GM18517 (cell line): ENCODE results near the gene FLOT2.
"Not testable (repeated sequence)": the region's sequence is repeated elsewhere in the genome, so short reads cannot be mapped to it uniquely, and the experiment has no call there.

ENCODE experiments used
- ATAC-seq: cut with Tn5 transposase; IDR thresholded peaks from one replicate; pipeline ENCODE4 v1.9.1; 2021; ENCODE audit warnings: mild to moderate bottlenecking, moderate library complexity; ENCODE audit not compliant: unreplicated experiment

The FLOT2 gene

DNA sequence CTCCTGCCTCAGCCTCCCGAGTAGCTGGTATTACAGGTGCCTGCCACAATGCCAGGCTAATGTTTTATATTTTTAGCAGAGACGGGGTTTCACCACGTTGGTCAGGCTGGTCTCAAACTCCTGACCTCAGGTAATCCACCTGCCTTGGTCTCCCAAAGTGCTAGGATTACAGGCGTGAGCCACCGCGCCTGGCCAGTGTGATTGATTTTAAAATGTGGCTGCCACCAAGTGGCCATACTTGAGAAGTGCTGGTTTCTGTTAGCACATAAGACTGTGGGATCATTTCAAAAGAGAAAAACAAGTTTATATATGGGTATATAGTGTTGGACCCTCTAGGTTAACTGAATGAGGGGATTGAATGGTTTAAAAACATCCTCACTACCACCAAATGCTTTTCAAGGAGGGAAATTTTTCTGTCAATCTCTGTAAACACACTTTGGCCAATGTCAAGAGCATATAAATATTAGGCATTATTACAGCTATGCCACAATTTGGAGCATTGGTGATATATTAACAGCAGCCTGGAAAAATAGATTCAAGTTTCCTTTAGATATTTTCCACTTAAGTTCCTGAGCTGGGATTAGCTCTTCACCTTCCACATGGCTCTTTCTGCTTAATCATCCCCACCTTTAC lies 18.9 kb upstream of the FLOT2 start:
- ATAC-seq: no peak

DNA sequence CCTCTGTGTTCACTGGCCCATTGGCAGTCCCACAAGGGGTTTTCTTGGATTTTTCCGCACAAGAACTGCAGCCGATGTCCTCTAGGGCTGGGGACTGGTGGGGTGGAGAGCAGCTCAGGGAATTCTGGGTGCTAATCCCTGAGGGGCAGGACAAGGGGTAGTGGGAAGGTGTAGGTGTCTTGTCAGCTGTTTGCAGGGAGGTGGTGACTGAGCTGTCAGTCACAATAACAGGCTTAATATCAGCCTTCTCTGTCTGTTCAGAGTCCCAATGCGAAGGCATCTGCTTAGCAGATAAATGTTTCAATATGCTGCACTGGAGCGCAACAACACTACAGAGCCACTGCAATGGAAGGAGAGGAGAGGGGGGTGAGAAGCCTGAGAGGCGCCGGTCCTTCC lies 15.4 kb upstream of the FLOT2 start:
- no peak for ATAC-seq

DNA sequence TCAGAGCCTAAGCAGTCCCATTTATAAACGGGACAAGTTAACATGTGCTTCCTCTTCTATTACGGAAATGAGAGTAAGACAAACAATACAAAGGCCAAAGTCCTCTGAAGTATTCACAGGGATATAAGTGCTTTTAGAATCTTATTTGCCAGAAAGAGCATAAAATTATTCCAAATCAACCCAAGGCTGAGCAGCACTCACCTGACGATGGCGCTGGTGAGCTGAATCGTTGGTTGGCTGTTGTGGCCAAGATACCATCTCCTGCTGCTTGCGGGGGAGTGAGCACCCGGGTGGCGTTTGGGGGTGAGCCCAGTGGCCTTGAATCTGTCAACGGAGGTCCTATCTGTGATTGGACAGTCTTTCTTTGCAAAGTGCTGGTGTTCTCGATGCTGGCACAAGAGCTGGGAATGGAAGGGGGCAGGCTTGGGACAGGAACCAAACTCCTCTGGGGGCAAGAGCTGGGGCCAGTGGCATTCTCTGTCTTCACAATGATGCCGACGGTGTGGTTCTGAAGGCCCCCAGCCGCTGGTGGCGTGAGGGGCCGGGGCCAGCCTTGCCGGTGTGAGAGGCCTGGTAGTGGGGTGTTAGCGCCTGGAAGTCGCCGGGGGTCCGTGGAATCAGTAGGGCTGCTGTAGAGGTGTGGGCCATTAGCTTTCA lies 14.9 kb upstream of the FLOT2 start:
- no peak for ATAC-seq

DNA sequence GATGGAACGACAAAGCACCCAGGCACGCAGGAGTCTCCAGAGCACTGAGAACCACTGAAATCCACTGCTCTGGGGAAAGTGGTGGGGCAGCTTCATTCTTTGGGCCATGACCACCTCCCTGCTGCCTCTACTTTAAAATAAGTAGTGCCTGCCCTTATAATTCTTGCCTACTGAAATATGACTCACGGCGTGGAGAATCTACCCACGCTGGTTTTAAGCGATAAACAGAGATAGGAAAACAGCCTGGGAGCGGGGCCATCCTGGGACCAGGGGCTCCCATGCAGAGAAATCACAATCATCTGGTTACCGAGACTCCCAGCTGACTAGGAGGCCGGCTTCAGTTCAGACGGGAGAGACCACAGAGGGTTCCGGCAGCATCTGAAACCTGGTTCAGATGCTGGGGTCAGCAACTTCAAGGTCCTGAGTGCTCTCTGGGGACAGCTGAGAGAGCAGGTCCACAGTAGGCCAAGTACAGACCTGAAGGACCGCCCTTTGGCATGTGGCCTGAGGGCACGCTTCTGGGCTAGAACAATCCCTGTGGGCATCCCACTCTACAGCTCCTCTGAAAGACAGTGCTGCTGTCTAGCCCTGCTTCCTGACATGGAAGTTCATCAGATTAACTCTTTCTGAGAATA lies 14.0 kb upstream of the FLOT2 start:
- no peak for ATAC-seq

DNA sequence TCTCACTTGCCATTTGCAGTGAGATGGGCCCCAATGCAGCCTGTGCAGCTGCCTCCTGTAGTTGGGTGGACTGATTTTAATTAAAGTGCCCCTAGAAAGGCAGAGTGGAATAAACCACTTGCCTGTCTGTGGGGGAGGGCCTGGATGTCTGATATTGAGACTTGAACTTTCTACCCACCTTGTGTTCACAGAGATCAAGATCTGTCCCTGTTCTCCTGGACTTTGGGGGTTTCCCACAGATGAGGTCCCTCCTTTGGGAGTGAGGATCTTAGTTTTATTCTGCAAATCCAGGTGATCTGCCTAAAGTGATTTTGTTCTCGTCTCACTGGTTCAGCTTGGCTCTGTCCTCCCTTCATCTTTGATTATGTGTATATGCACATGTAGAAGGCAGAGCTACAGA lies 13.0 kb upstream of the FLOT2 start:
- ATAC-seq: no peak

DNA sequence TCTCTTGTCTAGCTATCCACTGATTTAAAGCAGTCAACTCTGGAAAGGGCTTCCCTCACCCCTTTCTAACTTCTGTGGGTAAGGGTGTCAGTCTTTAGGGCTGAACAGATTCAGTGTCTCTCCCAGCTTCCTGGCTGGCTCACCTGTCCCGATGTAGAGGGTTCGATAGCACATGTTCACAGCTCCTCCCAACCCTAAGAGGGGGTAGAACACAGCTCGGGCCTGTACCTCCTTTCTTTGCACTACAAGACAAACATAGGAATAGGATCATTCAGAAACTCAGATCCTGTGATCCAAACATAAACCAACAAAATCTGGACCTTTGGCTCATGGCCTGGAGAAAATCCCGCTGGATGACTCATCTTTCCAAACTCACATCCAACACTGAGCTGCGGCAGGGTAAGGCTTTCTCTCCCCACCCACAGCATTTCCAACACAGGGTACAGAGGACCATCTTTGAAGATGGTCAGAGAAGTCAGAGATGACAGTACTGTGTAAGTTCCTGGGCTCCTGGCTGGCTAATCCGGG lies 11.2 kb upstream of the FLOT2 start:
- no peak for ATAC-seq

DNA sequence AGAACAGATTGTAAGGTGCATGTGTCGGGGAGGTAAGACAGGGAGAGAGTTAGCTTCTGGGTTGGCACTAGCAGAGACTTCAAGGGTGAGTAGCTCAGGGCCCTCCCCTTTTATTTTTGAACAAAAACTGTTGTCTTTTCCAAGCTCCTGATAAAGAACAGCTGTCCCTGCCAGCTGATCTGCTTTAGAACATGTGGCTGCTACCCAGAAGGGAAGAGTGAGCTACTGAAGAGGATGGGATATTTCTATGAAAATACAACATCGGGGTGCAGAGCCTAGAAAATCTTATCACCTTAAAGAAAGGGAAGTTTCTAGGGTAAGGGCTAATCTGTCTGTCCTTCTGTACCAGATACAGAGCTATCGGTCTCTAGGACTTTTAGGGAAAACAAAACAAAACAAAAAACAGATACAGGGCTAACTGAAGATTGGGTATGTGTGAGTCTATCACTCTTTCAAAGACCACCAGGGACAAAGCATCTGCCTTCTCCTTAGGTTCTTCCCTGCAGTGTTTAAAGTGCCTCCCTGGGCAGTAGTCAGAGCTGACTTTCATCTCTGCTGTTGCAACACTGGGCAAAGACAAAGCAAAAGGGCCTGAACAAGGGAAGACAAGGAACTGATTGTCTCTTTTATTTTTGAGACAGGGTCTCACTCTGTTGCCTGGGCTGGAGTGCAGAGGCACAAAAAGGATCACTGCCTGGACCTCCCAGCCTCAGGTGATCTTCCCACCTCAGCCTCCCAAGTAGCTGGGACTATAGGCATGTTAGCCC lies 10.4 kb upstream of the FLOT2 start:
- no peak for ATAC-seq

DNA sequence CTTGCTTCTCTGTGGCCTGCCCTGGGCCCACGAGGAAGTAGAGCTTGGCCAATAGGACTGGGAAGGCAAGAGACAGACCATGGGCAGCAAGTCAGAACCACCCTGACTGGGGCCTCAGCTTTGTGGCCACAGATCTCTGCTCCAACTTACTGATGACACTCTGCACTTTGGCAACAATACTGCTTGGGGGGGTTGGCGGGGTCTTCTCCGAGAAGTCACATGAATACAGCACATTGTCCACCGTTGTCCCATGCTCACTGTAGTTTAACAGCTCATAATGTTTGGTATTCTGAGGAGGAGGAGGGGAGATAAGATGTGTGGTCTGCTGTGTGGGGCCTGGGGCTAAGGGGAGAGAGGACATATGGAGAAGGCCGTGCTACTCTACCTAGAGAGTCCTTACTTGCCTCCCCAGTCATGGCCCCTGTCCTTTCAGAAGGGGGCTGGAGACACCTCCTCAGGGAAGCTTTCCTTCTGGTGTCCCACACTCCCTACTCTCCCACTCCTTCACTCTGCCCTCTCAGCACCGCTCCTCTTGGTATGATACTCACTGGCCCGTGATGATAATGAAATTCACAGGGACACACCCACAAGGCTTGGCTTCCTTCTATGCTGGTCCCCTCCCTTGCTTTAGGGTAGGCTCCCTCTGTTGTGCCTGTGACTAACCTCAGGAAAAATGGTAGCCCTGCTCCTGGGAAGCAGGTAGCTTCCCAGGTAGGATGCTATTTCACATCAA lies 9.3 kb upstream of the FLOT2 start:
- no peak for ATAC-seq

DNA sequence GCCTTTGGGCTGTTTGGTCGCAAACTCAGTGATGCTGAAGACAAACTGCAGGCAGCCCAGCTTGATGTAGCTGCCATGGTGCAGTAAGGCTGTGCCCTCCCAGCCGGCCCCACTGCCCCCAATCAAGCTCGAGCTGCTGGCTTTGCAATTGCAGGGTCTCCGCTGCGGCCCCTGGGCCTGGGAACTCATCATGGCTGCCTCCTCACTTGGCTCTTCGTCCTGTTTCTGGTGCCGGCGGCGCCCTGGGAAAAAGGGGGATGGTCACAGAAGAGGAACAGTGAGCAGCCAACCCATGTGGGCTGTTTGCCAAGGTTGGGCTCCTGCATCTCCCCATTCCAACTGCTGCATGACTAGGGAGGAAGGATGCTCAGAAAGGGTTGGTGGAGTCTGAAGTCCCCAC lies 8.7 kb upstream of the FLOT2 start:
- ATAC-seq: no peak

DNA sequence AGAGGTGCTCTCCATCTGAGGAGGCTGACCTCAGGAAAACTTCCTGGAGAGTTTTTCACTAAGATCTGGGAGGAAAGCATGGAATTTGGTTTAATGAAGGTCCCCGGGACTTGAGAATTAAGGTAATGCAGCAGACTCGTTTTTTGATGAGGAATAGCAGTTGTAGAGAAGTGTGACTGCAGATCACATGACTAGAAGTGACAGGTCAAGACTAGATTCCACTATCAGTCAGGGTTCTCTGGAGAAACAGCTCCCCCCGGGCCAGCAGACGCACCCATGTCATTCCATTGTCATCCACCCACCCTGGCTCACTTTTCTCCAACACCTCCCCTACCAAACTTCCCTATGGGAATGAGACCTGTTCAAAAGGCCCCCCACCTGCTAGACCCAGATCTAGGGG lies 7.3 kb upstream of the FLOT2 start:
- ATAC-seq: no peak

DNA sequence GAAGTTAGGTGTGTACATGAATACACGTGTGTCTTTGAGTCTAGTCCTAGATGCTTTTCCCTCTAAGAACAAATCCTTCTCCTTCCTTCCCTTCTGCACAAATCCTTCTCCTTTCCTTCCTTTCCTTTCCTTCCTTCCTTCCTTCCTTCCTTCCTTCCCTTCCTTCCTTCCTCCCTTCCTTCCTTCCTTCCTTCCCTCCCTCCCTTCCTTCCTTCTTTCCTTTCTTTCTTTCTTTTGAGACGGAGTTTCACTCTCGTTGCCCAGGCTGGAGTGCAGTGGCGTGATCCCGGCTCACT lies 6.0 kb upstream of the FLOT2 start:
- ATAC-seq: not testable (repeated sequence)

DNA sequence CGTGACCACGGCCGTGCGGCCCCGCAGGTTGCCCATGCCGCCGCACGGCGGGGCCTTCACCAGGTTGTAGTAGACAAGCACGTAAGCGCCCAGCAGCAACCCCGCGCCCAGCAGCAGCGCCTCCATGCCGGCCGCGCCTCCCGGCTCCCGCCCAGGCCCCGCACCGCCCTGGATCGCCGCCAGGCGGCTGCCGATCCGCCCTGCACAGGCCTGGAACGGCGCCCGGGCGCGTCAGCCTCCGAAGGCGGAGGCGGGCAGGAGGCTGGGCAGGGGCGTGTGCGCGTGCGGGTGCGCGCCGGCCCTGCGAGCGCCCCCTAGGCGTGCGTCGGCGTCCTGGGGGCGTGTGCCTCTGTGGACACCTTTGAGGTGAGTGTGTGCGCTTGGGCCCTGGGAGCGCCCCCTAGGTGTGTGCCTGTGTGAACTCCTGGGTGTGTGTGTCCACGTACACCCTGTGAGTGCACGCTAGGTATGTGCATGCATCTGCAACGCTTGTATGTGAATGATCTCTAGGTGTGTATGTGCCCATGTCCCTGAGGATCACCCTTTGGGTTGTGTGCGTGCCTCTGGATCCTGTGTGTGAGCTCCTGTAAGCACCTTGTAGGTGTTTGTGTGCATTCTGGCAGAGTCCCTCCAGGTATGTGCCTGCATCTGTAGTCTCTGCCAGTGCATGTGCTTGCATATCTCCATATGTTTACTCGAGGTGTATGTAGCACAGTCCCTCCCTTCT lies 5.4 kb upstream of the FLOT2 start, which contains the start of gene DHRS13:
Gene DHRS13 (minus strand): TSS at position 261 of the 727 bp plus-strand sequence. CDS start 135 bp downstream, at position 126.
- peak; percentile 90 for ATAC-seq

DNA sequence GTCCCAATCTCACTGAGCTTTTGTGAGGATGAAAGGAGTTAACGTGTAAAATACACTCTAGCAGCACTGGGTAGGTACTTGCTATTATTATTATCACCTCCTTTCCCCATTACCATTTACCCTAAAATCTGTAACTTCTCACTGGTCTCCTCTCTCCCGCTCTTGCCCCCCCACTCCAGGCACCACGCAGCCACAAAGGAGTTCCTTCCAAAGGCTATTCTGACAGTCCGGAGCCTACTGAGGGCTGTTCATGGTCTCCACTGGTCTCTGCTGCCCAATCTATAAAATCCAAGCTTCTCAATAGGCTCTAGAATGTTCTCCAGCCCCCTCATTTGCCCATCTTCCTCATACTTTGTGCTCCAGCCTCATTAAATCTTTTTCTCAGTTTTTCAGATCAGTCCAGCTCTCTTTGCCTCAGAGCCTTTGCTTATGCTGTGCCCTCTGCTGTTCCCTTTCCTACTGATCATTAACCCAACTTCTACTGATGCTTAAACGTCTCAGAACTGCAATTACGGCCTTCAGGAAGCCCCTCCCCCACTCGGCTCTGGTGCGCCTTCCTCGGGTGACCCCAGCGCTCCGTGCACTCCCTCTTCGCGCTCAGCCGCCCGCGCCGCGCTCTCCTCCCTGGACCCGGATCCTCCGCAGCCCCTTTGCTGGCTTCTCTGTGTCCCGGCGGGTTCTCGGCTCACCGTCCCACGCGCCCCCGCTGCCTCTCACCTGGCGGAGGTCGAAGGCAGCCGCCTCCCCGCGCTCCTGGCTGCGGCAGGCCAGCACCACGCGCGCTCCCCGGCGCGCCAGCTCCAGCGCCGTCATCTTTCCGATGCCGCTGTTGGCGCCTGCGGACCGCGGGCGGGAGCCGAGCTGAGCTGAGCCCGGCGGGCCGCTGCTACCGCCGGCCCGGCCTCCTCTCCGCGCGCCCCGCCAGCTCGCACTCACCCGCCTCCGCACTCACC lies 4.6 kb upstream of the FLOT2 start:
- no peak for ATAC-seq

DNA sequence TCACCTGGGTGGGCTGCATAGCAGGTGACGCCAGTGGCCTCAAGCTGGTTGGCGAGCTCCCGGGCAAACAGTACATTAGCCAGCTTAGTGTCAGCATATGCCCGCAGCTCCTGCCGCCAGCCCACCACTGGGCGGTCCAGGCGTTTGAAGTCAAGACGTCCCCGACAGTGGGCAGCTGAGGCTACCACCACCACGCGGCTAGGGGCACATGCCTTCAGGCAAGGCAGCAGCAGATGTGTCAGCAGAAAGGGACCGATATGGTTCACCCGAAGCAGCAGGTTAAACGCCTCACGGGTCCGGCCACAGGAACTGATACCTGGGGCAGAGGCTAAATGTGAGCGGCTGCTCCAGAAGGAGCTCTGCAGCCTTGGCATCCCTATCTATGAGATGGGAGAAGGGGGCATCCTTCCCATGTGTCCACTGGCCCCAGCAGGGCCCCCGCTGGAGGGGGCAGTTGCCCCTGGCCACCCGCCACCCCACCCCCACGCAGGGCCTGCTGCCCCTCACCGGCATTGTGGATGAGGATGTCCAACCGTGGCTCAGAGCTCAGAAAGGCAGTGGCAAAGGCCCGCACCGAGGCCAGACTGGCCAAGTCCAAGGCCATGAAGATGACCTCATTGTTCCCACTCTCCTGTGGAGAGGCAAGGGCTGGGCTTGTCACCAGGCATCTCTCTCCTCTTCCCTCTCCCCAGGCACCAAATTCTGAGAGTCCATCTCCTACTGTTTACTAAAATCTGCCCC lies 3.6 kb upstream of the FLOT2 start:
- no peak for ATAC-seq

DNA sequence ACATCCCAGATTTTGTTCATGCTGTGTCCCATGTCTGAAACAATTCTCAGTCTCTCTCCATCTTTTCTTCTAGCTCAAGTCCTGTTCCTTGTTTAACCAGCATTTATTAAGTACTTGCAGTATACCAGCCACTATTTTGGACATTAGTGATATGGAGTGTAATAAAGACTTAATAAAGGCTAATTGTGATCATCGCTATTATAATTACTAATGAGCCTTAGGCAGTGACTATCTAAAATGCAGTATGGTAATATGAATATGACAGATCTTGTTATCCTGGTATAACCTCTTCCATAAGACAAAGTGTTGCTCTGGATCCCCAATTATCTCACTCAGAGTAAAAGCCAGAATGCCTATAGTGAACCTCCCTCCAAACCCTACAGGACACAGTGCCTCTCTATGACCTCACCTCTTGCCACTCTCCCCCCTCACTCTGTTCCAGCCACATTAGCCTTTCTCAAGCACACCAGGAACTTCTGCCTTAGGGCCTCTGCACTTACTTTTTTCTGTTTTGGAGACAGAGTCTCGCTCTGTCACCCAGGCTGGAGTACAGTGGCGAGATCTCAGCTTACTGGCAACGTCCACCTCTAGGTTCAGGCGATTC lies 1.8 kb upstream of the FLOT2 start:
- ATAC-seq: no peak

DNA sequence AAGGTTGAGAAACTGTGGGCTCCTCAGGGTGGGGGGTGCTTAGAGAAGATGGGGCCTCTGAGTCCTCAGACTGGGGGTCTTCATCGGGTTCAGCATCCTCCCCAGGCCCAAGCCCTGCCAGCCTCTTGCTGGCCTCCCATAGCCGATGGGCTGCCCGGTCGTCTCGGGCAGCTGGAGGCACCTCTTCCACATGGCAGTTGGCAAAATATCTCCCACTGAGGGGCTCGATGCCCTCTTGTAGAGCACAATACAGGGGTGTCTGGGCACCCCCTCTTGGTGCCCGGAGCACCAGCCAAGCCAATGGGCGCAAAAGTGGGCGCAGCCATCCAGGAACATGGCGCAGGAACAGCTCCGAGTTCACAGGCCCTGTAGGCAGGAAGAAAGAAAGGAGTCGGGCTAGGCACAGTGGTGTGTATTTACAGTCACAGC lies 1.0 kb upstream of the FLOT2 start:
- no peak for ATAC-seq

DNA sequence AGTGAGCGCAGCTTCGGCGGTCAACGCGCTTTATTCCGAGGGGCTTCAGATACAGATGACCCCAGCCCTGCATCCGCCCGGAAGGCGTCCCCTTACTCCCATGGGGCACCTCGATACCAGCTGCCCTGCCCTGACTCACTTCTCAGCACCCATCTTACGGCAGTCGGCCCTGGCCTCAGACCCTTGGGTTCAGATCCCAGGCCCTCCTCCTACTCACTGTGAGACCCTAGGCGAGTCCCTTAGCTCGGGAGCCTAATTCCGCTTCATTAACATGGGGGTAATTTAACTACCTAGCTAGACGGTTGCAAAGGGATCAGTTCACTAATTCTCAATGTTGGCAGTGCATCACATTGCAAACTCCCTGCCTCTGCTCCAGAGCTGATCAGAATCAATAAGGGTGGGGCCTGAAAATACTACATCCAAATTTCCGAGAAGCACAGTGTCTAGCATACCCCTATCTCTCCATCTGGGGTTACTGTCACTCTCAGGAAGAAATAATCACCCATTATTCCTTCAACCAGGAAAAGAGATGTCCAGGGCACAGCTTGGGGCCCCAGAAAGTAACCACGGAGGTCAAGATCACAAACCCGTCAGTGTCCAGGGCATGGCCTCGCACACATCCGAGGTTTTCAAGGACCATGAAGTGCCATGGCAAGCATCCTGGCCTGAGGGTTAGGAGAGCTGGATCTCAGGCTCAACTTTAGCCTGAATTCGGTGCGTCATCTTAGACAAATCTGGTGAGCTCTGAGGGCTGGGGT lies 415 bp upstream of the FLOT2 start:
- no peak for ATAC-seq
